Mesothelial cell of epicardium (in vitro differentiated cells): Measurements from ENCODE around the gene DIPK1A. TPM values are rescaled to one million over a fixed set of nuclear protein-coding genes. Genes with fewer than 3 reads are reported as not detected.

Experiments
- DNase-seq, 2 experiments: peaks; one replicate each; pipeline ENCODE4 v3.0.0; 2021; ENCODE audit warnings: low spot score in 2 of 2; ENCODE audit not compliant: unreplicated experiment in 2 of 2
- H3K27ac Mint-ChIP-seq: 2 replicates; pipeline ENCODE4 v1.8.0; 2021; ENCODE audit warnings: mixed read lengths
- H3K27me3 Mint-ChIP-seq: 2 replicates; pipeline ENCODE4 v1.8.0; 2021; ENCODE audit warnings: low read depth, mixed read lengths
- H3K36me3 Mint-ChIP-seq: 2 replicates; pipeline ENCODE4 v1.8.0; 2021; ENCODE audit warnings: mixed read lengths
- H3K4me1 Mint-ChIP-seq: 2 replicates; pipeline ENCODE4 v1.8.0; 2021; ENCODE audit warnings: mixed read lengths
- H3K4me3 Mint-ChIP-seq: 2 replicates; pipeline ENCODE4 v1.8.0; 2021; ENCODE audit warnings: mild to moderate bottlenecking, moderate library complexity, mixed read lengths
- H3K9me3 Mint-ChIP-seq: 2 replicates; pipeline ENCODE4 v1.8.0; 2021; ENCODE audit warnings: mixed read lengths
- CTCF ChIP-seq: fragments of 200-600 bp; sonication (generic); IDR thresholded peaks from one replicate; pipeline ENCODE4 v1.5.0; 2021; ENCODE audit warnings: antibody characterized with exemption; ENCODE audit not compliant: unreplicated experiment
- total RNA-seq: library from RNA; stranded (reverse); gene quantifications from 3 replicates; pipeline ENCODE4 v1.2.1, GENCODE V29; 2021

DIPK1A gene
- total RNA-seq, 1 donor from 2014 or later, result 12.3 TPM

GRCh38 chr1:92937731-92938130 lies 23.5 kb downstream of the DIPK1A start:
- TF ChIP-seq CTCF, result no peak
- Mint-ChIP-seq H3K4me1 (peaks cover 32% of the 10 kb centered on the region), H3K9me3 (no peaks in the 10 kb centered on the region), H3K27me3 (no peaks in the 10 kb centered on the region), H3K36me3 (no peaks in the 10 kb centered on the region), H3K4me3 (no peak overlapping the region), H3K27ac (no peak overlapping the region)
- no peak for DNase-seq

GRCh38 chr1:92936865-92937264 lies 24.4 kb downstream of the DIPK1A start:
- Mint-ChIP-seq H3K4me3 (no peak overlapping the region), H3K27ac (no peak overlapping the region), H3K9me3 (no peaks in the 10 kb centered on the region), H3K4me1 (peaks cover 32% of the 10 kb centered on the region), H3K27me3 (no peaks in the 10 kb centered on the region), H3K36me3 (no peaks in the 10 kb centered on the region)
- DNase-seq, result no peak
- TF ChIP-seq CTCF, result no peak

GRCh38 chr1:92934395-92935378 lies 26.6 kb downstream of the DIPK1A start:
- DNase-seq, result no peak
- Mint-ChIP-seq H3K27me3 (no peaks in the 10 kb centered on the region), H3K27ac (peak overlapping the region; percentile 63), H3K4me3 (no peak overlapping the region), H3K36me3 (no peaks in the 10 kb centered on the region), H3K9me3 (no peaks in the 10 kb centered on the region), H3K4me1 (peaks cover 38% of the 10 kb centered on the region)
- no peak for TF ChIP-seq CTCF

GRCh38 chr1:92933459-92933858 lies 27.8 kb downstream of the DIPK1A start:
- no peak for TF ChIP-seq CTCF
- Mint-ChIP-seq H3K4me3 (no peak overlapping the region), H3K36me3 (no peaks in the 10 kb centered on the region), H3K27ac (peak overlapping the region; percentile 18), H3K4me1 (peaks cover 44% of the 10 kb centered on the region), H3K27me3 (no peaks in the 10 kb centered on the region), H3K9me3 (no peaks in the 10 kb centered on the region)
- no peak for DNase-seq

- H3K36me3 Mint-ChIP-seq, result no peaks in the 10 kb centered on the region
- no peak for DNase-seq
- peaks cover 45% of the 10 kb centered on the region for H3K4me1 Mint-ChIP-seq
- TF ChIP-seq CTCF, result no peak
- H3K9me3 Mint-ChIP-seq, result no peaks in the 10 kb centered on the region
- H3K27me3 Mint-ChIP-seq, result no peaks in the 10 kb centered on the region
- H3K27ac Mint-ChIP-seq, result no peak overlapping the region
- no peak overlapping the region for H3K4me3 Mint-ChIP-seq
Observed at GRCh38 chr1:92931691-92932090, 29.6 kb downstream of the DIPK1A start.
